Measurements from ENCODE around the gene LRRC73.

LRRC73 gene

GRCh38 chr6:43464337-43464736, 45.8 kb downstream of the LRRC73 start:
- Histone ChIP-seq H3K4me3 (ENCODE audit: insufficient read depth in 1 of 2, low read depth in 1 of 2, low read length in 2 of 2) (no peak overlapping the region), H3K14ac (ENCODE audit: low read length in 2 of 2) (no peak overlapping the region), H2BK15ac (ENCODE audit: low read depth, poor library complexity, severe bottlenecking) (no peak overlapping the region), H3K27ac (ENCODE audit: low read length, poor library complexity, severe bottlenecking) (no peak overlapping the region), H3K18ac (ENCODE audit: low read depth in 1 of 2, low read length in 2 of 2) (no peak overlapping the region), H2BK5ac (ENCODE audit: low read depth, low read length, poor library complexity, severe bottlenecking) (no peak overlapping the region), H2AK5ac (ENCODE audit: low read length, severe bottlenecking) (no peak overlapping the region), H3K36me3 (ENCODE audit: control insufficient read depth in 1 of 2, insufficient read depth in 2 of 2, low read depth in 1 of 2, low read length in 2 of 2) (no peaks in the 10 kb centered on the region), H2BK120ac (ENCODE audit: low read depth, low read length) (no peak overlapping the region), H3K9ac (ENCODE audit: low read length) (no peak overlapping the region), H3K4me2 (ENCODE audit: low read length, poor library complexity, severe bottlenecking) (no peak overlapping the region), H3K27me3 (ENCODE audit: control insufficient read depth in 1 of 2, insufficient read depth in 1 of 2, low read length in 2 of 2) (peaks cover 40 to 45% of the 10 kb centered on the region in 2 experiments), H4K91ac (ENCODE audit: low read length) (no peak overlapping the region), H3K4ac (ENCODE audit: low read depth in 1 of 2, low read length in 2 of 2) (no peak overlapping the region), H2AFZ (ENCODE audit: low read depth, low read length) (no peak overlapping the region), H2BK12ac (ENCODE audit: low read length in 2 of 2) (no peak overlapping the region), H3K23ac (ENCODE audit: low read length in 2 of 2) (no peak overlapping the region), H4K8ac (ENCODE audit: low read length) (no peak overlapping the region), H3K79me1 (replicated peaks; ENCODE audit: low read length, poor library complexity, severe bottlenecking) (no peaks in the 10 kb centered on the region), H3K9me3 (ENCODE audit: control insufficient read depth, low read length) (no peaks in the 10 kb centered on the region), H3K4me1 (ENCODE audit: control insufficient read depth, insufficient read depth, low read depth, low read length) (no peaks in the 10 kb centered on the region)
- 80% methylated on average over 6 of the region's 8 CpGs for WGBS
- DNase-seq, result no peak

- no peak overlapping the region for H4K8ac ChIP-seq (ENCODE audit: low read length)
- H2BK120ac ChIP-seq (ENCODE audit: low read depth, low read length), result no peak overlapping the region
- H2AK5ac ChIP-seq (ENCODE audit: low read length, severe bottlenecking), result no peak overlapping the region
- no peak overlapping the region for H2BK5ac ChIP-seq (ENCODE audit: low read depth, low read length, poor library complexity, severe bottlenecking)
- H3K79me1 ChIP-seq (replicated peaks; ENCODE audit: low read length, poor library complexity, severe bottlenecking), result no peaks in the 10 kb centered on the region
- 81% methylated on average over 5 of the region's 5 CpGs for WGBS
- peaks cover 22 to 31% of the 10 kb centered on the region in 2 experiments for H3K27me3 ChIP-seq (ENCODE audit: control insufficient read depth in 1 of 2, insufficient read depth in 1 of 2, low read length in 2 of 2)
- no peaks in the 10 kb centered on the region for H3K4me1 ChIP-seq (ENCODE audit: control insufficient read depth, insufficient read depth, low read depth, low read length)
- no peaks in the 10 kb centered on the region for H3K36me3 ChIP-seq (ENCODE audit: control insufficient read depth in 1 of 2, insufficient read depth in 2 of 2, low read depth in 1 of 2, low read length in 2 of 2)
- DNase-seq, result no peak
- H2AFZ ChIP-seq (ENCODE audit: low read depth, low read length), result no peak overlapping the region
- no peak overlapping the region for H3K14ac ChIP-seq (ENCODE audit: low read length in 2 of 2)
- no peak overlapping the region for H3K4me2 ChIP-seq (ENCODE audit: low read length, poor library complexity, severe bottlenecking)
- H2BK12ac ChIP-seq (ENCODE audit: low read length in 2 of 2), result no peak overlapping the region
- H3K4me3 ChIP-seq (ENCODE audit: insufficient read depth in 1 of 2, low read depth in 1 of 2, low read length in 2 of 2), result no peak overlapping the region
- H3K23ac ChIP-seq (ENCODE audit: low read length in 2 of 2), result no peak overlapping the region
- H3K9ac ChIP-seq (ENCODE audit: low read length), result no peak overlapping the region
- H3K27ac ChIP-seq (ENCODE audit: low read length, poor library complexity, severe bottlenecking), result no peak overlapping the region
- no peak overlapping the region for H4K91ac ChIP-seq (ENCODE audit: low read length)
- H3K18ac ChIP-seq (ENCODE audit: low read depth in 1 of 2, low read length in 2 of 2), result no peak overlapping the region
- H2BK15ac ChIP-seq (ENCODE audit: low read depth, poor library complexity, severe bottlenecking), result no peak overlapping the region
- H3K9me3 ChIP-seq (ENCODE audit: control insufficient read depth, low read length), result no peaks in the 10 kb centered on the region
- H3K4ac ChIP-seq (ENCODE audit: low read depth in 1 of 2, low read length in 2 of 2), result no peak overlapping the region
These were observed 48.2 kb downstream of the LRRC73 start for GRCh38 chr6:43461936-43462335.

GRCh38 chr6:43460032-43460431, 50.1 kb downstream of the LRRC73 start:
- Histone ChIP-seq H2AK5ac (ENCODE audit: low read length, severe bottlenecking) (no peak overlapping the region), H2BK12ac (ENCODE audit: low read length in 2 of 2) (no peak overlapping the region), H2AFZ (ENCODE audit: low read depth, low read length) (no peak overlapping the region), H3K27me3 (ENCODE audit: control insufficient read depth in 1 of 2, insufficient read depth in 1 of 2, low read length in 2 of 2) (peaks cover 36 to 45% of the 10 kb centered on the region in 2 experiments), H3K27ac (ENCODE audit: low read length, poor library complexity, severe bottlenecking) (no peak overlapping the region), H2BK15ac (ENCODE audit: low read depth, poor library complexity, severe bottlenecking) (no peak overlapping the region), H3K9ac (ENCODE audit: low read length) (no peak overlapping the region), H3K36me3 (ENCODE audit: control insufficient read depth in 1 of 2, insufficient read depth in 2 of 2, low read depth in 1 of 2, low read length in 2 of 2) (no peaks in the 10 kb centered on the region), H4K8ac (ENCODE audit: low read length) (no peak overlapping the region), H3K4me3 (ENCODE audit: insufficient read depth in 1 of 2, low read depth in 1 of 2, low read length in 2 of 2) (no peak overlapping the region), H3K4me1 (ENCODE audit: control insufficient read depth, insufficient read depth, low read depth, low read length) (peaks cover 8% of the 10 kb centered on the region), H4K91ac (ENCODE audit: low read length) (no peak overlapping the region), H3K9me3 (ENCODE audit: control insufficient read depth, low read length) (no peaks in the 10 kb centered on the region), H3K79me1 (replicated peaks; ENCODE audit: low read length, poor library complexity, severe bottlenecking) (no peaks in the 10 kb centered on the region), H2BK120ac (ENCODE audit: low read depth, low read length) (no peak overlapping the region), H3K4ac (ENCODE audit: low read depth in 1 of 2, low read length in 2 of 2) (no peak overlapping the region), H3K4me2 (ENCODE audit: low read length, poor library complexity, severe bottlenecking) (no peak overlapping the region), H3K14ac (ENCODE audit: low read length in 2 of 2) (no peak overlapping the region), H3K18ac (ENCODE audit: low read depth in 1 of 2, low read length in 2 of 2) (no peak overlapping the region), H2BK5ac (ENCODE audit: low read depth, low read length, poor library complexity, severe bottlenecking) (no peak overlapping the region), H3K23ac (ENCODE audit: low read length in 2 of 2) (no peak overlapping the region)
- WGBS, result 85% methylated on average over 4 of the region's 4 CpGs
- DNase-seq, result no peak

- H3K4ac ChIP-seq (ENCODE audit: low read depth in 1 of 2, low read length in 2 of 2), result no peak overlapping the region
- H3K79me1 ChIP-seq (replicated peaks; ENCODE audit: low read length, poor library complexity, severe bottlenecking), result no peaks in the 10 kb centered on the region
- H2BK5ac ChIP-seq (ENCODE audit: low read depth, low read length, poor library complexity, severe bottlenecking), result no peak overlapping the region
- peaks cover 13% of the 10 kb centered on the region for H3K4me1 ChIP-seq (ENCODE audit: control insufficient read depth, insufficient read depth, low read depth, low read length)
- H3K9me3 ChIP-seq (ENCODE audit: control insufficient read depth, low read length), result no peaks in the 10 kb centered on the region
- no peak overlapping the region for H3K4me2 ChIP-seq (ENCODE audit: low read length, poor library complexity, severe bottlenecking)
- no peak overlapping the region for H3K23ac ChIP-seq (ENCODE audit: low read length in 2 of 2)
- no peak overlapping the region for H3K14ac ChIP-seq (ENCODE audit: low read length in 2 of 2)
- H3K27ac ChIP-seq (ENCODE audit: low read length, poor library complexity, severe bottlenecking), result no peak overlapping the region
- H3K4me3 ChIP-seq (ENCODE audit: insufficient read depth in 1 of 2, low read depth in 1 of 2, low read length in 2 of 2), result no peak overlapping the region
- no peak overlapping the region for H2BK15ac ChIP-seq (ENCODE audit: low read depth, poor library complexity, severe bottlenecking)
- H4K8ac ChIP-seq (ENCODE audit: low read length), result no peak overlapping the region
- no peak overlapping the region for H3K18ac ChIP-seq (ENCODE audit: low read depth in 1 of 2, low read length in 2 of 2)
- H2AK5ac ChIP-seq (ENCODE audit: low read length, severe bottlenecking), result no peak overlapping the region
- H4K91ac ChIP-seq (ENCODE audit: low read length), result no peak overlapping the region
- no peak overlapping the region for H3K9ac ChIP-seq (ENCODE audit: low read length)
- no peak for DNase-seq
- H2BK12ac ChIP-seq (ENCODE audit: low read length in 2 of 2), result no peak overlapping the region
- no peaks in the 10 kb centered on the region for H3K36me3 ChIP-seq (ENCODE audit: control insufficient read depth in 1 of 2, insufficient read depth in 2 of 2, low read depth in 1 of 2, low read length in 2 of 2)
- H2BK120ac ChIP-seq (ENCODE audit: low read depth, low read length), result no peak overlapping the region
- no peak overlapping the region for H2AFZ ChIP-seq (ENCODE audit: low read depth, low read length)
- peaks cover 36 to 45% of the 10 kb centered on the region in 2 experiments for H3K27me3 ChIP-seq (ENCODE audit: control insufficient read depth in 1 of 2, insufficient read depth in 1 of 2, low read length in 2 of 2)
- WGBS, result 80% methylated on average over 1 of the region's 1 CpG
These were observed 50.6 kb downstream of the LRRC73 start for GRCh38 chr6:43459535-43459934.
